Activated CD4-positive, CD25-positive, alpha-beta regulatory T cell treated with anti-CD3 and anti-CD28 coated beads, Interleukin-2, amount 50 U/mL, for 16 hours (primary cell): ENCODE measurements around the gene ASPDH.

Experiments
- DNase-seq: peaks from one replicate; pipeline ENCODE4 v3.0.0-alpha.2; 2020; ENCODE audit warnings: low read depth, low spot score

Gene ASPDH

GRCh38 chr19:50513746-50514345 is at the start of gene ASPDH:
Gene ASPDH (minus strand): TSS chr19:50513913. CDS start chr19:50513823, 90 bp downstream.
- DNase-seq = no peak

- DNase-seq = no peak
These were observed 49.3 kb upstream of the ASPDH start for GRCh38 chr19:50562996-50563395.

- no peak for DNase-seq
These were observed 48.6 kb upstream of the ASPDH start for GRCh38 chr19:50562329-50562728.

GRCh38 chr19:50559636-50560035 is 45.9 kb upstream of the ASPDH start:
- DNase-seq = no peak

- DNase-seq = no peak
These were observed 44.7 kb upstream of the ASPDH start for GRCh38 chr19:50558449-50558848.

- DNase-seq = no peak
These were observed 44.3 kb upstream of the ASPDH start for GRCh38 chr19:50558039-50558438.

- DNase-seq = no peak
These were observed 43.4 kb upstream of the ASPDH start for GRCh38 chr19:50557009-50557613.

GRCh38 chr19:50556282-50557008 is 42.7 kb upstream of the ASPDH start:
- peak; percentile 47 for DNase-seq

GRCh38 chr19:50555450-50556281 is 42.0 kb upstream of the ASPDH start:
- DNase-seq = no peak

GRCh38 chr19:50555033-50555432 is 41.3 kb upstream of the ASPDH start:
- DNase-seq = no peak

- no peak for DNase-seq
These were observed 40.5 kb upstream of the ASPDH start for GRCh38 chr19:50554212-50554611.

- DNase-seq = no peak
These were observed 39.5 kb upstream of the ASPDH start for GRCh38 chr19:50553134-50553703.

- no peak for DNase-seq
These were observed 38.8 kb upstream of the ASPDH start for GRCh38 chr19:50552540-50552939.

GRCh38 chr19:50551715-50552187 is 38.0 kb upstream of the ASPDH start:
- no peak for DNase-seq

- DNase-seq = no peak
These were observed 37.5 kb upstream of the ASPDH start for GRCh38 chr19:50551034-50551714.

GRCh38 chr19:50550594-50550966 is 36.9 kb upstream of the ASPDH start:
- DNase-seq = no peak

- DNase-seq = no peak
These were observed 36.3 kb upstream of the ASPDH start for GRCh38 chr19:50549927-50550593.

GRCh38 chr19:50549059-50549926 is 35.6 kb upstream of the ASPDH start:
- no peak for DNase-seq
